ENCODE results near the gene TUBB4A. TPM values are rescaled to one million over a fixed set of nuclear protein-coding genes. Genes with fewer than 3 reads are reported as not detected.

The TUBB4A gene
- total and polyA plus RNA-seq, 10 of the 15 experiments (the other 5 are each of a cell fraction or from before 2014, with no cell fraction given), result 0.29 to 22.4 (median 3.8) TPM

- TF ChIP-seq ZBTB40 (IDR thresholded peaks at IDR 0.05; ENCODE audit: borderline replicate concordance) (peak; percentile 42; the same call in 1 of the 2 replicates), SP1 (IDR thresholded peaks at IDR 0.05; ENCODE audit: low read depth, low read length) (peak; percentile 11), MAX (IDR thresholded peaks at IDR 0.05; ENCODE audit: low read depth, low read length) (no peak), MYB (IDR thresholded peaks at IDR 0.05; ENCODE audit: borderline replicate concordance, low read depth, low read length) (no peak), GABPA (IDR thresholded peaks at IDR 0.05; ENCODE audit: low read depth) (peak; percentile 63; the same call in 1 of the 2 replicates), BCLAF1 (IDR thresholded peaks at IDR 0.05) (no peak), KLF5 (IDR thresholded peaks at IDR 0.05; ENCODE audit: partially characterized antibody) (no peak), BRCA1 (IDR thresholded peaks at IDR 0.05; ENCODE audit: low read depth, low read length) (no peak), MTA2 (IDR thresholded peaks at IDR 0.05; ENCODE audit: low read depth) (peak; percentile 66), USF2 (IDR thresholded peaks at IDR 0.05; ENCODE audit: borderline replicate concordance, low read depth, low read length) (no peak), PAX5 (IDR thresholded peaks at IDR 0.05; ENCODE audit: borderline replicate concordance, low read depth, low read length) (no peak), CBFB (IDR thresholded peaks at IDR 0.05; ENCODE audit: low read depth) (peak; percentile 45; the same call in 1 of the 2 replicates), MTA3 (IDR thresholded peaks at IDR 0.05; ENCODE audit: borderline replicate concordance, low read length) (peak; percentile 68; the same call in 1 of the 2 replicates), HDAC2 (IDR thresholded peaks at IDR 0.05) (no peak), SPI1 (IDR thresholded peaks at IDR 0.05; ENCODE audit: borderline replicate concordance, insufficient read depth, low read depth, low read length) (peak; percentile 78), KDM1A (IDR thresholded peaks at IDR 0.05; ENCODE audit: borderline replicate concordance) (no peak), ZSCAN29 (IDR thresholded peaks at IDR 0.05) (no peak), MEF2B (IDR thresholded peaks at IDR 0.05; ENCODE audit: partially characterized antibody, poor library complexity, severe bottlenecking) (peak; percentile 55), SIN3A (IDR thresholded peaks at IDR 0.05; ENCODE audit: low read depth, low read length) (0 out of 2 replicates have a peak, but pooled peaks have one; percentile 28), TAF1 (IDR thresholded peaks at IDR 0.05; ENCODE audit: borderline replicate concordance, low read depth, low read length) (peak; percentile 65), ZNF622 (IDR thresholded peaks at IDR 0.05) (no peak; the same call in 1 of the 2 replicates), ZBED1 (IDR thresholded peaks at IDR 0.05; ENCODE audit: borderline replicate concordance) (no peak)
Measured at GRCh38 chr19:6532244-6532999, 30.3 kb upstream of the TUBB4A start (continued).

All from GM12878 (cell line).